Kidney (tissue), 14 donors: ENCODE results near the gene DENND2A. TPM values are rescaled to one million over a fixed set of nuclear protein-coding genes. Genes with fewer than 3 reads are reported as not detected.
"Not testable (repeated sequence)": the region's sequence is repeated elsewhere in the genome, so short reads cannot be mapped to it uniquely, and the experiment has no call there.

Experiments used
- DNase-seq, 5 donors: peaks; one replicate each; pipeline ENCODE4 v3.0.0-alpha.2; 2013 to 2020
- FAIRE-seq: peaks from 2 replicates; lab custom pipeline; 2012; peaks lifted over from hg19 to GRCh38; lab: Jason Lieb, UNC
- H3K27ac ChIP-seq, 2 donors: one replicate each; pipeline ENCODE4 v1.7.0; 2013; ENCODE audit warnings: low read depth in 2 of 2, low read length in 2 of 2, inconsistent platforms in 1 of 2
- H3K27me3 ChIP-seq: one replicate; pipeline ENCODE4 v1.7.1; 2013; ENCODE audit warnings: low read length, inconsistent platforms; ENCODE audit not compliant: control insufficient read depth, insufficient read depth
- H3K36me3 ChIP-seq, 3 donors: one replicate each; pipeline versions ENCODE4 v1.7.0 to v1.7.1; 2013; ENCODE audit warnings: low read length in 3 of 3, control low read depth in 1 of 3, inconsistent platforms in 1 of 3; ENCODE audit not compliant: insufficient read depth in 3 of 3, control insufficient read depth in 2 of 3
- H3K4me1 ChIP-seq, 3 donors: one replicate each; pipeline versions ENCODE4 v1.7.0 to v1.7.1; 2013; ENCODE audit warnings: low read length in 3 of 3, inconsistent platforms in 1 of 3, low read depth in 1 of 3; ENCODE audit not compliant: control insufficient read depth in 2 of 3, insufficient read depth in 2 of 3
- H3K4me3 ChIP-seq, 3 donors: one replicate each; pipeline versions ENCODE4 v1.7.0 to v1.8.1; 2013; ENCODE audit warnings: low read length in 3 of 3, control low read depth in 1 of 3, inconsistent platforms in 1 of 3
- H3K9ac ChIP-seq, 3 donors: one replicate each; pipeline versions ENCODE4 v1.7.0 to v1.7.1; 2013; ENCODE audit warnings: low read length in 3 of 3, control low read depth in 1 of 3, inconsistent platforms in 1 of 3
- H3K9me3 ChIP-seq, 3 donors: one replicate each; pipeline versions ENCODE4 v1.7.0 to v1.7.1; 2013; ENCODE audit warnings: low read length in 3 of 3, control low read depth in 1 of 3, inconsistent platforms in 1 of 3; ENCODE audit not compliant: control insufficient read depth in 2 of 3, insufficient read depth in 1 of 3
- CTCF ChIP-seq: IDR thresholded peaks from 3 replicates; pipeline ENCODE4 v1.5.1; 2012; ENCODE audit warnings: mild to moderate bottlenecking, moderate library complexity, borderline replicate concordance; ENCODE audit not compliant: insufficient read depth; ENCODE audit errors: extremely low read depth
- intact Hi-C: fragments of 100-400 bp; cut with DNase I; formaldehyde crosslinking; loops from one replicate; pipeline ENCODE4 v1.11.1; 2022
- polyA plus RNA-seq: library from polyadenylated mRNA; stranded (reverse); fragments of 350-450 nt; fragmentation: Illumina TruSeq; extraction: RNeasy Lipid Tissue Mini Kit (QIAGEN cat#74804); gene quantifications from one replicate; pipeline ENCODE4 v1.2.3, GENCODE V29; 2014; ENCODE audit warnings: low read depth, low replicate concordance; ENCODE audit not compliant: insufficient read depth
- total RNA-seq: library from RNA; stranded (reverse); fragmentation: NEBNext Ultra II Directional; extraction: Animal tissue kit (Norgen Biotek cat#: 25700); gene quantifications from one replicate; pipeline ENCODE4 v1.2.1, GENCODE V29; 2021
- donor health status: control.
- donor health status: control.
- donor health status: control.
- donor health status: control.
- donor health status: control.
- donor health status: DM: yes; HTN: yes; CAD: no.
- donor health status: Normal renal cell carcinoma (clear cell type).

DENND2A gene
- total and polyA plus RNA-seq, 2 donors from 2014 or later, result 6.5 to 18.0 TPM

- H3K36me3 ChIP-seq, result no peaks in the 10 kb centered on the region
- no peak overlapping the region for H3K4me3 ChIP-seq
- H3K4me1 ChIP-seq, result no peaks in the 10 kb centered on the region
- H3K9ac ChIP-seq, result no peak overlapping the region
- TF ChIP-seq CTCF, result no peak
- H3K27me3 ChIP-seq, result no peaks in the 10 kb centered on the region
- intact Hi-C loops, result no loop called here
- no peaks in the 10 kb centered on the region for H3K9me3 ChIP-seq
- peak in 1 of 5 donors; percentile 53 for DNase-seq
- no peak for FAIRE-seq
- H3K27ac ChIP-seq, result no peak overlapping the region
Observed at GRCh38 chr7:140534743-140535142, 105.9 kb downstream of the DENND2A start.

- DNase-seq (peak; percentile 45 to 86 (median 84)), FAIRE-seq (no peak)
- no peak overlapping the region for H3K27ac ChIP-seq
- intact Hi-C loops, result no loop called here
- H3K4me3 ChIP-seq, result no peak overlapping the region
- H3K27me3 ChIP-seq, result no peaks in the 10 kb centered on the region
- H3K4me1 ChIP-seq, result no peaks in the 10 kb centered on the region
- no peak overlapping the region for H3K9ac ChIP-seq
- no peaks in the 10 kb centered on the region for H3K36me3 ChIP-seq
- H3K9me3 ChIP-seq, result no peaks in the 10 kb centered on the region
- no peak for TF ChIP-seq CTCF
Observed at GRCh38 chr7:140533394-140533872, 107.2 kb downstream of the DENND2A start.

- intact Hi-C loops, H3K9me3 ChIP-seq, H3K27me3 ChIP-seq, H3K27ac ChIP-seq, H3K36me3 ChIP-seq, H3K4me1 ChIP-seq, DNase-seq, H3K4me3 ChIP-seq, H3K9ac ChIP-seq, FAIRE-seq: not testable (repeated sequence)
Observed at GRCh38 chr7:140529428-140529827, 111.2 kb downstream of the DENND2A start.

GRCh38 chr7:140526787-140527664 is 113.6 kb downstream of the DENND2A start:
- H3K9me3 ChIP-seq, result no peaks in the 10 kb centered on the region
- FAIRE-seq, result no peak
- DNase-seq, result peak in 3 of 5 donors; percentile 41 to 54 (median 51)
- intact Hi-C loops, result no loop called here
- H3K4me1 ChIP-seq, result no peaks in the 10 kb centered on the region
- TF ChIP-seq CTCF, result no peak
- H3K27ac ChIP-seq, result no peak overlapping the region
- H3K9ac ChIP-seq, result no peak overlapping the region
- H3K36me3 ChIP-seq, result no peaks in the 10 kb centered on the region
- no peak overlapping the region for H3K4me3 ChIP-seq
- no peaks in the 10 kb centered on the region for H3K27me3 ChIP-seq
